Adrenal gland (tissue), 12 donors: ENCODE results near the gene RCE1. TPM values are rescaled to one million over a fixed set of nuclear protein-coding genes. Genes with fewer than 3 reads are reported as not detected.
A peak's percentile ranks its signal among the peaks of the same experiment; 100 is the strongest.

Experiments used
- DNase-seq, 7 donors: peaks; one replicate each; pipeline ENCODE4 v3.0.0-alpha.2; 2019 to 2020
- H3K27ac ChIP-seq, 5 donors: fragments of 200-600 bp; sonication (generic) in 4 of 5; 1 replicate in 3 of 5; 2 replicates in 2 of 5; pipeline versions ENCODE4 v1.5.1 to v1.8.0; 2016 to 2020; ENCODE audit warnings: mild to moderate bottlenecking in 1 of 5
- H3K27me3 ChIP-seq: fragments of 200-600 bp; 2 replicates; pipeline ENCODE4 v1.8.0; 2021
- H3K36me3 ChIP-seq, 2 donors: fragments of 200-600 bp; replicated peaks in 1 of 2; 1 replicate in 1 of 2; 2 replicates in 1 of 2; pipeline versions ENCODE4 v1.5.1 to v1.8.0; 2018 to 2022
- H3K4me1 ChIP-seq, 2 donors: fragments of 200-600 bp; replicated peaks in 1 of 2; 1 replicate in 1 of 2; 2 replicates in 1 of 2; pipeline versions ENCODE4 v1.5.1 to v1.8.0; 2018 to 2021
- H3K4me3 ChIP-seq, 4 donors: fragments of 200-600 bp; sonication (generic) in 3 of 4; one replicate each; pipeline ENCODE4 v1.5.1; 2016 to 2018
- H3K9me3 ChIP-seq, 3 donors: fragments of 200-600 bp; sonication (generic) in 1 of 3; replicated peaks in 1 of 3; 1 replicate in 2 of 3; 2 replicates in 1 of 3; pipeline versions ENCODE4 v1.5.1 to v1.8.0; 2016 to 2021
- POLR2A ChIP-seq, 2 donors: fragments of 450-650 bp; IDR thresholded peaks; one replicate each; pipeline ENCODE4 v1.6.1; 2017; ENCODE audit warnings: antibody characterized with exemption in 2 of 2, mild to moderate bottlenecking in 2 of 2, moderate library complexity in 1 of 2
- WGBS, 4 donors: extraction: QIAGEN DNeasy Blood & Tissue Kit in 2 of 4; methylation state at CpG; one replicate each; pipeline versions ENCODE4 v1.1.5 to v1.1.7; 2013 to 2017; 5-methylcytosine and 5-hydroxymethylcytosine counted together
- intact Hi-C, 2 donors: fragments of 100-400 bp; cut with DNase I; formaldehyde crosslinking; loops; one replicate each; pipeline versions ENCODE4 v1.14.1 to v1.15.0; 2022 to 2023
- polyA plus RNA-seq, 3 donors: library from polyadenylated mRNA; stranded (reverse); fragments of 200-250 nt in 2 of 3; fragments of 350-450 nt in 1 of 3; fragmentation: Illumina TruSeq in 1 of 3; extraction: RNeasy Lipid Tissue Mini Kit (QIAGEN cat#74804) in 1 of 3; gene quantifications; one replicate each; pipeline ENCODE4 v1.2.3, GENCODE V29; 2013 to 2014
- total RNA-seq, 9 donors: library from RNA; depleted of rRNA in 4 of 9; stranded (reverse); fragments of >200 nt in 4 of 9; fragments of 120-200 nt in 1 of 9; fragmentation: NEBNext Ultra II Directional in 1 of 9; extraction: Animal tissue kit (Norgen Biotek cat#: 25700) in 1 of 9; gene quantifications; one replicate each; pipeline versions ENCODE4 v1.1.0 to v1.2.4, GENCODE V29; 2013 to 2023
- TF ChIP-seq, protein P1 (sequence below), 6 experiments: fragments of 450-650 bp in 4 of 6; fragments of 200-600 bp in 2 of 6; sonication (generic) in 1 of 6; IDR thresholded peaks; 1 replicate in 5 of 6; 2 replicates in 1 of 6; pipeline versions ENCODE4 v1.5.1 to v1.8.0; 2016 to 2021; ENCODE audit warnings: antibody characterized with exemption in 6 of 6, mild to moderate bottlenecking in 2 of 6, moderate library complexity in 1 of 6
- donor health status: healthy with polysubstance abuse.
- donor health status: Bipolar disorder and iron deficiency.
- donor health status: DM: yes; HTN: yes; CAD: no.
- donor health status: DM: no; HTN: no; CAD: no.
- donor health status: DM: no; HTN: no; CAD: no.
- donor health status: DM: yes; HTN: yes; CAD: no.

RCE1 gene
- total and polyA plus RNA-seq, 12 donors, result 5.2 to 24.8 (median 18.0) TPM

DNA sequence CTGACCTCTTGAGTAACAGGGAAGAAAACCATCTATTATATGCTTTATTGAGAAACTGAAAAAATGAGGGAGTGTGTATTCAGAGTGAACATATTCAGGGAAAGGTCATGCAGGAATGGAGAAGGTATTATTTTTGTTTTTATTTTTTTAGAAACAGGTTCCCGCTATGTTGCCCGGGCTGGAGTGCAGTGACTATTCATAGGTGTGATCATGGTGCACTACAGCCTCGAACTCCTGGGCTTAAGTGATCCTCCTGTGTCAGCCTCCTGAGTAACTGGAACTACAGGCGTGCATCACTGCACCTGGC lies 8.7 kb upstream of the RCE1 start:
- no peaks in the 10 kb centered on the region for H3K36me3 ChIP-seq
- peaks cover 12 to 21% of the 10 kb centered on the region in 2 donors for H3K4me1 ChIP-seq
- TF ChIP-seq POLR2A (IDR thresholded peaks at IDR 0.05), result no peak
- TF ChIP-seq, protein P1, sequence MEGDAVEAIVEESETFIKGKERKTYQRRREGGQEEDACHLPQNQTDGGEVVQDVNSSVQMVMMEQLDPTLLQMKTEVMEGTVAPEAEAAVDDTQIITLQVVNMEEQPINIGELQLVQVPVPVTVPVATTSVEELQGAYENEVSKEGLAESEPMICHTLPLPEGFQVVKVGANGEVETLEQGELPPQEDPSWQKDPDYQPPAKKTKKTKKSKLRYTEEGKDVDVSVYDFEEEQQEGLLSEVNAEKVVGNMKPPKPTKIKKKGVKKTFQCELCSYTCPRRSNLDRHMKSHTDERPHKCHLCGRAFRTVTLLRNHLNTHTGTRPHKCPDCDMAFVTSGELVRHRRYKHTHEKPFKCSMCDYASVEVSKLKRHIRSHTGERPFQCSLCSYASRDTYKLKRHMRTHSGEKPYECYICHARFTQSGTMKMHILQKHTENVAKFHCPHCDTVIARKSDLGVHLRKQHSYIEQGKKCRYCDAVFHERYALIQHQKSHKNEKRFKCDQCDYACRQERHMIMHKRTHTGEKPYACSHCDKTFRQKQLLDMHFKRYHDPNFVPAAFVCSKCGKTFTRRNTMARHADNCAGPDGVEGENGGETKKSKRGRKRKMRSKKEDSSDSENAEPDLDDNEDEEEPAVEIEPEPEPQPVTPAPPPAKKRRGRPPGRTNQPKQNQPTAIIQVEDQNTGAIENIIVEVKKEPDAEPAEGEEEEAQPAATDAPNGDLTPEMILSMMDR (IDR thresholded peaks at IDR 0.05), result peak in 1 of 6 experiments; percentile 2
- no peaks in the 10 kb centered on the region for H3K27me3 ChIP-seq
- no peaks in the 10 kb centered on the region for H3K9me3 ChIP-seq
- H3K4me3 ChIP-seq, result no peak overlapping the region
- H3K27ac ChIP-seq, result peak overlapping the region; percentile 41 to 89 (median 76)
- no peak for DNase-seq
- intact Hi-C loops, result loop anchor here in 1 of 2 donors (5.0 kb wide), 1 partner anchor 142 kb away; no protein-coding TSS in a partner anchor
- 38 to 57% (median 50%) methylated on average over 4 of the region's 4 CpGs for WGBS, 4 donors

DNA sequence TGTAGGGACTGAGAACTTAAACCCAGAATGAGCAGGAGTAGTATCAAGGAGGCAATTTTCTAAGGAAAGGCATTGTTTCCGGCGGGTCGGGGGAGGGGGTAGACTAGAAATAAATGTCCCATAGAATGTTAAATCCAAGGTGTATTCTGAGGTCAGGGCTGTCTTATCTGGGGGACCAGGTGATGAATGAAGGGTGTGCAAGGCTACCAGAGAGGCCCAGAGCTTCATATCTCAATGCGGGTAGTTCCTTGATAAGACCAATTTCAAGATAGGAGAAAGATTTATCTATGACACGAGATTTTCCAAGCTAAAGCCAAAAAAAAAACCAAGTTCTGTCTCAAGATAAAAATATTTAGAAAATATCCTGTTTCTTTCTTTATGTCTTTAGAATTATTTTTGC lies 8.3 kb upstream of the RCE1 start:
- H3K4me3 ChIP-seq, result no peak overlapping the region
- H3K36me3 ChIP-seq, result no peaks in the 10 kb centered on the region
- peaks cover 12 to 26% of the 10 kb centered on the region in 2 donors for H3K4me1 ChIP-seq
- intact Hi-C loops, result loop anchor here in 1 of 2 donors (5.0 kb wide), 1 partner anchor 143 kb away; no protein-coding TSS in a partner anchor
- TF ChIP-seq, protein P1 (IDR thresholded peaks at IDR 0.05), result no peak
- TF ChIP-seq POLR2A (IDR thresholded peaks at IDR 0.05), result no peak
- H3K27me3 ChIP-seq, result no peaks in the 10 kb centered on the region
- H3K27ac ChIP-seq, result peak overlapping the region; percentile 41 to 89 (median 76)
- H3K9me3 ChIP-seq, result no peaks in the 10 kb centered on the region
- WGBS, 4 donors, result 28 to 51% (median 40%) methylated on average over 5 of the region's 5 CpGs
- DNase-seq, result peak in 2 of 7 donors; percentile 33

DNA sequence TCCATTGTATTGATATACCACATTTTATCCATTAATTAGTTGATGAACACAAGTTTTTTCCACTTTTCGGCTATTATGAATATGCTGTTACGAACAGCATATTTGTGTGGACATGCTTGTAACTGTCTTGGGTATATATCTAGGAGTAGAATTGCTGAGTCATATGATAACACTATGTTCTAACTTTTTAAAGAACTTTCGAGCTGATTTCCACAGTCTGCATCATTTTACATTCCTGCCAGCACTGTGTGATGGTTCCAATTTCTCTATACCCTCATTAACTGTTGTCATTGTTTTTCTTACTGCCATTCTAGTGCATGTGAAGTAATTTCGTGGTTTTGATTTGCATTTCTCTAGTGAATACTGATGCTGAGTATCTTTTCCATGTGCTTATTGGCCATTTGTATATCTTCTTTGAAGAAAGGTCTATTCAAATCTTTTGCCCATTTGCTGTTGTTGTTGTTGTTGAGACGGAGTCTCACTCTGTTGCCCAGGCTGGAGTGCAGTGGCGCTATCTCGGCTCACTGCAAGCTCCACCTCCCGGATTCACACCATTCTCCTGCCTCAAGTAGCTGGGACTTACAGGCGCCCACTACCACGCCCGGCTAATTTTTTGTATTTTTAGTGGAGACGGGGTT lies 7.4 kb upstream of the RCE1 start:
- TF ChIP-seq, protein P1 (IDR thresholded peaks at IDR 0.05), result no peak
- TF ChIP-seq POLR2A (IDR thresholded peaks at IDR 0.05), result no peak
- Histone ChIP-seq H3K4me1 (peaks cover 19 to 35% of the 10 kb centered on the region in 2 donors), H3K9me3 (no peaks in the 10 kb centered on the region), H3K27ac (peak overlapping the region in 2 of 5 donors; percentile 29 to 76), H3K36me3 (no peaks in the 10 kb centered on the region), H3K27me3 (no peaks in the 10 kb centered on the region), H3K4me3 (no peak overlapping the region)
- DNase-seq, result no peak
- intact Hi-C loops, result no loop called here
- 84 to 88% (median 86%) methylated on average over 12 of the region's 12 CpGs for WGBS, 4 donors

DNA sequence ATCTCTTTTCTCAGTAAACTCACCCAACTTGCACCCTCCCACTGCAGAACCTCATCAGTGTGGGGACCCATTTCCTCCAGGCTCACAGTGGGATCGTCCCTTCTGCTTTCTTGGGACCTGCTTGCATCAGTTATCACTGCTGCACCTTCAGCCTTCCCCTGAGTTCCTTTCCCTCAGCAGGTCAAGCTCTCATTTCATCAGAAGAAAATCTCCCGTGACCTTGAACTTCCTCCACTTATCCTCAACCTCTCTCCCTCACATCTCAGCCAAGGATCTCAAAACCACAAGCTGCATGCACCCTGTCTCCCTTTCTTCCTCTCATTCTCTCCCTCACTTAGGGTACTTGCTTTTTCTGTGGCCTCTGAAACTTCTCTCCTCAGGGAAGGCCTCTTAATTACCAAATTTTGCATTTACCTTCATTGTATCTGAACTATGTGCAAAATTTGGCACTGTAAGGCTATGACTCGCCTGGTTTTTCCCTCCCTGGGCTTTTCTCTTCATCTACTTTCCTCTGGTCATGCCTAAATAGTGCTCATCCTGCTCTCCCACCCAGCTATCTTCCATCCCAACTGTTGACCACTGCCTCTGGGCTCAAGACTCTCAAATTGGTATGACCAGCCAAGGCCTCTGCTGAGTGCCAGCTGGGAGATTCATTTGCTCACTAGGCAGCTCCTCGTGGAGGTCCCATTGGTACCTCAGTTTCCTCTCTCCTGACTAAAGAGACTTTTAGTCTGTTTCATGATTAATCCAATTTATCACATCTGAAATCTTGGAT lies 2.7 kb upstream of the RCE1 start:
- Histone ChIP-seq H3K4me1 (peaks cover 25 to 46% of the 10 kb centered on the region in 2 donors), H3K36me3 (peaks cover 0 to 11% of the 10 kb centered on the region in 2 donors)
- DNase-seq, result peak in 3 of 7 donors; percentile 4 to 50 (median 18)

More for the DNA sequence above, 2.7 kb upstream of the RCE1 start:
- Histone ChIP-seq H3K27ac (peak overlapping the region in 3 of 5 donors; percentile 15 to 47 (median 24)), H3K27me3 (no peaks in the 10 kb centered on the region), H3K4me3 (no peak overlapping the region), H3K9me3 (no peaks in the 10 kb centered on the region)
- 62 to 80% (median 69%) methylated on average over 4 of the region's 4 CpGs for WGBS, 4 donors
- TF ChIP-seq, protein P1 (IDR thresholded peaks at IDR 0.05), result no peak
- no peak for TF ChIP-seq POLR2A (IDR thresholded peaks at IDR 0.05)
- intact Hi-C loops, result no loop called here
